K562 (cell line): Measurements from ENCODE around the gene PRSS1. TPM values are rescaled to one million over a fixed set of nuclear protein-coding genes. Genes with fewer than 3 reads are reported as not detected.

ENCODE experiments used
- polyA plus RNA-seq, 8 experiments: library from polyadenylated mRNA; depleted of rRNA in 4 of 8; stranded (reverse) in 5 of 8; unstranded in 3 of 8; fragments of >200 nt; fragmentation: Nextera tagmentation in 2 of 8; fragmentation: Illumina TruSeq in 1 of 8; extraction: Ambion mirVana in 2 of 8; extraction: Trizol in 1 of 8; gene quantifications; 2 replicates each; pipeline versions ENCODE4 v1.2.1 to v1.2.3, GENCODE V29; 2011 to 2014; ENCODE audit warnings: inconsistent platforms in 1 of 8, missing spikeins in 1 of 8
- small RNA-seq: library from RNA; depleted of rRNA; stranded (forward); fragments of <200 nt; gene quantifications from one replicate; pipeline ENCODE3, GENCODE V24; 2014
- total RNA-seq, 7 experiments: library from RNA; depleted of rRNA in 6 of 7; stranded (reverse); fragments of >200 nt in 6 of 7; fragmentation: Illumina TruSeq in 2 of 7; extraction: Trizol in 2 of 7; gene quantifications; 2 replicates each; pipeline versions ENCODE4 v1.2.1 to v1.2.3, GENCODE V29; 2011 to 2021; ENCODE audit warnings: low replicate concordance in 1 of 7

Gene PRSS1
- total and polyA plus RNA-seq, 9 of the 15 experiments (the other 6 are each of a cell fraction or from before 2014, with no cell fraction given), result 0.07 to 6.6 (median 0.20) TPM; not detected in 6

Small RNAs within 50 kb of the gene (small RNA-seq; reads per million reads assigned to genes)
- gene TRBD1 (not detected), gene TRBJ1-1 (not detected), gene TRBJ1-2 (not detected), gene TRBJ1-3 (not detected), gene TRBJ1-4 (not detected), gene TRBJ1-5 (not detected), gene TRBJ1-6 (not detected), gene TRBJ2-1 (not detected), gene TRBJ2-2 (not detected), gene TRBJ2-2P (not detected), gene TRBJ2-3 (not detected), gene TRBJ2-4 (not detected), gene TRBJ2-5 (not detected), gene TRBJ2-6 (not detected), gene TRBJ2-7 (not detected)

Other genes starting within 250 kb of the PRSS1 start
- 1.1 and 1.7 TPM in 2 replicates for gene PRSS2, start 21.5 kb downstream of the PRSS1 start, total RNA-seq (2014; rRNA removed)
- gene PRSS2, start 21.5 kb downstream of the PRSS1 start, total RNA-seq (2014; rRNA removed; fragmentation: Illumina TruSeq; extraction: Trizol), result 2.4 and 2.5 TPM in 2 replicates
- gene PRSS2, start 21.5 kb downstream of the PRSS1 start, total RNA-seq (2015; rRNA removed; fragmentation: Illumina TruSeq; extraction: Trizol), result 1.3 and 2.4 TPM in 2 replicates
- gene PRSS2, start 21.5 kb downstream of the PRSS1 start, total RNA-seq (2021), result 23.9 and 30.1 TPM in 2 replicates
- 3.8 and 6.4 TPM in 2 replicates for gene PRSS2, start 21.5 kb downstream of the PRSS1 start, polyA plus RNA-seq (2011; rRNA removed)
- 4.7 and 6.2 TPM in 2 replicates for gene PRSS2, start 21.5 kb downstream of the PRSS1 start, polyA plus RNA-seq (2014; fragmentation: Illumina TruSeq; extraction: Trizol)
- 10 to 100 TPM in 1 of 2 experiments, 1 to 10 TPM in 1; 9.5 to 16.4 TPM for gene PRSS2, start 21.5 kb downstream of the PRSS1 start, polyA plus RNA-seq (2014; fragmentation: Nextera tagmentation; extraction: Ambion mirVana)
- gene PRSS2, start 21.5 kb downstream of the PRSS1 start, polyA plus RNA-seq (2014; rRNA removed), result 1.4 and 1.6 TPM in 2 replicates
- gene EPHB6, start 105.6 kb downstream of the PRSS1 start, total RNA-seq (2014; rRNA removed), result 10.4 and 11.3 TPM in 2 replicates
- gene EPHB6, start 105.6 kb downstream of the PRSS1 start, total RNA-seq (2014; rRNA removed; fragmentation: Illumina TruSeq; extraction: Trizol), result 4.1 and 4.3 TPM in 2 replicates
- 1.5 and 2.1 TPM in 2 replicates for gene EPHB6, start 105.6 kb downstream of the PRSS1 start, total RNA-seq (2015; rRNA removed; fragmentation: Illumina TruSeq; extraction: Trizol)
- gene EPHB6, start 105.6 kb downstream of the PRSS1 start, total RNA-seq (2021), result 13.2 and 19.1 TPM in 2 replicates
- gene EPHB6, start 105.6 kb downstream of the PRSS1 start, polyA plus RNA-seq (2011; rRNA removed), result 108 and 123 TPM in 2 replicates
- 7.6 and 10.7 TPM in 2 replicates for gene EPHB6, start 105.6 kb downstream of the PRSS1 start, polyA plus RNA-seq (2014; fragmentation: Illumina TruSeq; extraction: Trizol)
- 1 to 10 TPM; 1.4 to 2.5 TPM for gene EPHB6, start 105.6 kb downstream of the PRSS1 start, polyA plus RNA-seq (2014; fragmentation: Nextera tagmentation; extraction: Ambion mirVana)
- gene EPHB6, start 105.6 kb downstream of the PRSS1 start, polyA plus RNA-seq (2014; rRNA removed), result 12.0 and 16.3 TPM in 2 replicates
- 0.04 and 0.36 TPM in 2 replicates for gene TRPV6, start 136.3 kb downstream of the PRSS1 start, total RNA-seq (2014; rRNA removed)
- gene TRPV6, start 136.3 kb downstream of the PRSS1 start, total RNA-seq (2014; rRNA removed; fragmentation: Illumina TruSeq; extraction: Trizol), result 0.11 and 0.51 TPM in 2 replicates
- gene TRPV6, start 136.3 kb downstream of the PRSS1 start, total RNA-seq (2015; rRNA removed; fragmentation: Illumina TruSeq; extraction: Trizol), result 0.04 and 0.11 TPM in 2 replicates
- 0.18 and 0.81 TPM in 2 replicates for gene TRPV6, start 136.3 kb downstream of the PRSS1 start, total RNA-seq (2021)
- gene TRPV6, start 136.3 kb downstream of the PRSS1 start, polyA plus RNA-seq (2011; rRNA removed), result 0.08 and 0.37 TPM in 2 replicates
- gene TRPV6, start 136.3 kb downstream of the PRSS1 start, polyA plus RNA-seq (2014; fragmentation: Illumina TruSeq; extraction: Trizol), result 0.25 and 0.26 TPM in 2 replicates
- gene TRPV6, start 136.3 kb downstream of the PRSS1 start, polyA plus RNA-seq (2014; fragmentation: Nextera tagmentation; extraction: Ambion mirVana), result under 1 TPM; 0.04 to 0.06 TPM
- gene TRPV6, start 136.3 kb downstream of the PRSS1 start, polyA plus RNA-seq (2014; rRNA removed), result 0.22 and 0.32 TPM in 2 replicates
- gene TRPV5, start 184.3 kb downstream of the PRSS1 start, total RNA-seq (2014; rRNA removed), result not detected in 2 replicates
- gene TRPV5, start 184.3 kb downstream of the PRSS1 start, total RNA-seq (2014; rRNA removed; fragmentation: Illumina TruSeq; extraction: Trizol), result not detected in 2 replicates
- gene TRPV5, start 184.3 kb downstream of the PRSS1 start, total RNA-seq (2015; rRNA removed; fragmentation: Illumina TruSeq; extraction: Trizol), result not detected in 2 replicates
- gene TRPV5, start 184.3 kb downstream of the PRSS1 start, total RNA-seq (2021), result not detected in 2 replicates
- gene TRPV5, start 184.3 kb downstream of the PRSS1 start, polyA plus RNA-seq (2011; rRNA removed), result 0.12 TPM in 1 of 2 replicates, not detected in the other
- gene TRPV5, start 184.3 kb downstream of the PRSS1 start, polyA plus RNA-seq (2014; fragmentation: Illumina TruSeq; extraction: Trizol), result 0.04 TPM in 1 of 2 replicates, not detected in the other
- not detected for gene TRPV5, start 184.3 kb downstream of the PRSS1 start, polyA plus RNA-seq (2014; fragmentation: Nextera tagmentation; extraction: Ambion mirVana)
- not detected in 2 replicates for gene TRPV5, start 184.3 kb downstream of the PRSS1 start, polyA plus RNA-seq (2014; rRNA removed)
- not detected in 2 replicates for gene LLCFC1, start 190.0 kb downstream of the PRSS1 start, total RNA-seq (2014; rRNA removed)
- gene LLCFC1, start 190.0 kb downstream of the PRSS1 start, total RNA-seq (2014; rRNA removed; fragmentation: Illumina TruSeq; extraction: Trizol), result not detected in 2 replicates
- gene LLCFC1, start 190.0 kb downstream of the PRSS1 start, total RNA-seq (2015; rRNA removed; fragmentation: Illumina TruSeq; extraction: Trizol), result not detected in 2 replicates
- not detected in 2 replicates for gene LLCFC1, start 190.0 kb downstream of the PRSS1 start, total RNA-seq (2021)
- not detected in 2 replicates for gene LLCFC1, start 190.0 kb downstream of the PRSS1 start, polyA plus RNA-seq (2011; rRNA removed)
- not detected in 2 replicates for gene LLCFC1, start 190.0 kb downstream of the PRSS1 start, polyA plus RNA-seq (2014; fragmentation: Illumina TruSeq; extraction: Trizol)
- not detected for gene LLCFC1, start 190.0 kb downstream of the PRSS1 start, polyA plus RNA-seq (2014; fragmentation: Nextera tagmentation; extraction: Ambion mirVana)
- gene LLCFC1, start 190.0 kb downstream of the PRSS1 start, polyA plus RNA-seq (2014; rRNA removed), result not detected in 2 replicates
- 15.9 and 22.0 TPM in 2 replicates for gene KEL, start 212.9 kb downstream of the PRSS1 start, total RNA-seq (2014; rRNA removed)
- 19.2 and 19.3 TPM in 2 replicates for gene KEL, start 212.9 kb downstream of the PRSS1 start, total RNA-seq (2014; rRNA removed; fragmentation: Illumina TruSeq; extraction: Trizol)
- 22.2 and 25.5 TPM in 2 replicates for gene KEL, start 212.9 kb downstream of the PRSS1 start, total RNA-seq (2015; rRNA removed; fragmentation: Illumina TruSeq; extraction: Trizol)
- 28.7 and 34.3 TPM in 2 replicates for gene KEL, start 212.9 kb downstream of the PRSS1 start, total RNA-seq (2021)
- gene KEL, start 212.9 kb downstream of the PRSS1 start, polyA plus RNA-seq (2011; rRNA removed), result 47.4 and 72.0 TPM in 2 replicates
- 33.8 and 35.3 TPM in 2 replicates for gene KEL, start 212.9 kb downstream of the PRSS1 start, polyA plus RNA-seq (2014; fragmentation: Illumina TruSeq; extraction: Trizol)
- 10 to 100 TPM in 1 of 2 experiments, 1 to 10 TPM in 1; 9.0 to 18.9 TPM for gene KEL, start 212.9 kb downstream of the PRSS1 start, polyA plus RNA-seq (2014; fragmentation: Nextera tagmentation; extraction: Ambion mirVana)
- gene KEL, start 212.9 kb downstream of the PRSS1 start, polyA plus RNA-seq (2014; rRNA removed), result 33.1 and 36.7 TPM in 2 replicates